IMR-90 (cell line): ENCODE data around the gene TMEM161A.

Experiments
- BHLHE40 ChIP-seq: fragments of 150-350 bp; IDR thresholded peaks from 2 replicates; pipeline ENCODE4 v1.6.1; 2016; ENCODE audit warnings: mild to moderate bottlenecking, low read depth, low read length
- CTCF ChIP-seq: conservative IDR thresholded peaks from 2 replicates; pipeline ENCODE4 v1.5.1; 2012; ENCODE audit warnings: mild to moderate bottlenecking, low read depth, low read length, improper control_type of control experiment
- ELK1 ChIP-seq: fragments of 150-350 bp; IDR thresholded peaks from 2 replicates; pipeline ENCODE4 v1.6.1; 2016; ENCODE audit warnings: low read depth, mild to moderate bottlenecking, low read length, moderate library complexity, borderline replicate concordance
- MAZ ChIP-seq: IDR thresholded peaks from 2 replicates; pipeline ENCODE4 v1.6.1; 2012; ENCODE audit warnings: low read depth, mild to moderate bottlenecking, low read length, improper control_type of control experiment, moderate library complexity, borderline replicate concordance
- POLR2A ChIP-seq: IDR thresholded peaks from 2 replicates; pipeline ENCODE4 v1.6.1; 2012; ENCODE audit warnings: mild to moderate bottlenecking, low read depth, low read length
- RFX5 ChIP-seq: IDR thresholded peaks from 2 replicates; pipeline ENCODE4 v1.8.0; 2012; ENCODE audit warnings: low read depth, mild to moderate bottlenecking, low read length, moderate library complexity
- SMC3 ChIP-seq: fragments of 150-350 bp; IDR thresholded peaks from 2 replicates; pipeline ENCODE4 v1.6.1; 2016; ENCODE audit warnings: low read depth, mild to moderate bottlenecking, antibody characterized with exemption, low read length, moderate library complexity

- TF ChIP-seq POLR2A (no peak), CTCF (no peak), ELK1 (no peak), BHLHE40 (no peak), SMC3 (no peak), MAZ (no peak), RFX5 (no peak)
Observed at GRCh38 chr19:19095691-19096090, 42.6 kb downstream of the TMEM161A start.
